PC-9 (cell line): ENCODE data around the gene USP12. TPM values are rescaled to one million over a fixed set of nuclear protein-coding genes. Genes with fewer than 3 reads are reported as not detected.

Source experiments
- BruUV-seq: library from RNA; stranded (reverse); fragments of 400-500 nt; replicated peaks from 2 replicates; lab custom pipeline; 2021; lab: Mats Ljungman, UMichigan
- CTCF ChIA-PET: fragments of 300-600 bp; sonication (Branson Sonifier 250); formaldehyde crosslinking; loops from one replicate; lab custom pipeline; 2022; ENCODE audit warnings: antibody characterized with exemption; lab: Charles Lee
- POLR2A ChIA-PET: fragments of 300-600 bp; sonication (Branson Sonifier 250); formaldehyde crosslinking; loops from one replicate; lab custom pipeline; 2022; ENCODE audit warnings: antibody characterized with exemption; ENCODE audit not compliant: unreplicated experiment; lab: Charles Lee
- DNase-seq, 2 experiments: peaks; one replicate each; pipeline versions ENCODE4 v3.0.0 to v3.0.0-alpha.2; 2015 to 2022; ENCODE audit warnings: mixed read lengths in 1 of 2
- H2AFZ ChIP-seq: fragments of 200-600 bp; sonication (generic); 2 replicates; pipeline ENCODE4 v1.8.1; 2017; ENCODE audit warnings: antibody characterized with exemption
- H3F3A ChIP-seq: fragments of 200-600 bp; sonication (generic); 2 replicates; pipeline ENCODE4 v1.8.1; 2017; ENCODE audit warnings: antibody characterized with exemption, mild to moderate bottlenecking, low read depth; ENCODE audit not compliant: insufficient read depth
- H3K27ac ChIP-seq: fragments of 200-600 bp; sonication (generic); 2 replicates; pipeline ENCODE4 v1.6.1; 2016; ENCODE audit warnings: mixed run types
- H3K27me3 ChIP-seq: fragments of 200-600 bp; sonication (generic); 2 replicates; pipeline ENCODE4 v1.6.1; 2016; ENCODE audit warnings: low read depth, mixed run types; ENCODE audit not compliant: insufficient read depth
- H3K36me3 ChIP-seq: fragments of 200-600 bp; sonication (generic); 2 replicates; pipeline ENCODE4 v1.6.1; 2016; ENCODE audit warnings: low read depth, mixed run types
- H3K4me1 ChIP-seq: fragments of 200-600 bp; sonication (generic); replicated peaks from 2 replicates; pipeline ENCODE4 v1.6.1; 2016; ENCODE audit warnings: mixed run types; ENCODE audit not compliant: insufficient read depth
- H3K4me2 ChIP-seq: fragments of 200-600 bp; sonication (generic); 2 replicates; pipeline ENCODE4 v1.6.1; 2017; ENCODE audit warnings: mixed run types
- H3K4me3 ChIP-seq: fragments of 200-600 bp; sonication (generic); 2 replicates; pipeline ENCODE4 v1.6.1; 2016; ENCODE audit warnings: mixed run types
- H3K79me2 ChIP-seq: fragments of 200-600 bp; sonication (generic); 2 replicates; pipeline ENCODE4 v1.6.1; 2017; ENCODE audit warnings: low read depth, mixed run types
- H3K9me2 ChIP-seq: fragments of 200-600 bp; sonication (generic); 2 replicates; pipeline ENCODE4 v1.8.1; 2017; ENCODE audit warnings: mild to moderate bottlenecking; ENCODE audit not compliant: insufficient read depth
- H3K9me3 ChIP-seq: fragments of 200-600 bp; sonication (generic); 2 replicates; pipeline ENCODE4 v1.8.1; 2016; ENCODE audit warnings: low read depth; ENCODE audit not compliant: insufficient read depth
- H4K20me1 ChIP-seq: fragments of 200-600 bp; sonication (generic); 2 replicates; pipeline ENCODE4 v1.8.1; 2017; ENCODE audit not compliant: insufficient read depth
- CTCF ChIP-seq: fragments of 200-600 bp; sonication (generic); conservative IDR thresholded peaks from 2 replicates; pipeline ENCODE4 v1.6.1; 2017; ENCODE audit warnings: mixed run types, antibody characterized with exemption, mild to moderate bottlenecking, moderate library complexity
- EZH2 ChIP-seq: fragments of 200-600 bp; sonication (generic); IDR thresholded peaks from 2 replicates; pipeline ENCODE4 v1.8.0; 2017; ENCODE audit warnings: antibody characterized with exemption, low read depth
- intact Hi-C: fragments of 100-400 bp; cut with micrococcal nuclease; formaldehyde crosslinking; loops from one replicate; pipeline ENCODE4 v1.10.0; 2022; ENCODE audit not compliant: unreplicated experiment
- total RNA-seq: library from RNA; stranded (reverse); gene quantifications from 2 replicates; pipeline ENCODE4 v1.2.3, GENCODE V29; 2021

Gene USP12
- total RNA-seq, 1 experiment from 2014 or later: 20.8 TPM

- Histone ChIP-seq H2AFZ (no peak overlapping the region), H3K27me3 (no peaks in the 10 kb centered on the region), H3K4me3 (no peak overlapping the region), H3K79me2 (peaks cover 84% of the 10 kb centered on the region), H3K9me3 (0 out of 2 replicates have a peak, but pooled peaks cover 4% of the 10 kb centered on the region), H3K4me2 (no peak overlapping the region), H3F3A (peaks cover 13% of the 10 kb centered on the region), H3K9me2 (0 out of 2 replicates have a peak, but pooled peaks cover 3% of the 10 kb centered on the region), H4K20me1 (peaks cover 5% of the 10 kb centered on the region; the same call in 1 of the 2 replicates), H3K36me3 (peaks cover 4% of the 10 kb centered on the region), H3K4me1 (no peaks in the 10 kb centered on the region), H3K27ac (no peak overlapping the region)
- TF ChIP-seq EZH2 (no peak), CTCF (no peak)
- BruUV-seq: no TSS peak
- ChIA-PET POLR2A (no interaction called here), CTCF (no interaction called here)
- DNase-seq: no peak
- intact Hi-C loops: no loop called here
These were observed 33.9 kb downstream of the USP12 start for GRCh38 chr13:27137759-27138158.

- intact Hi-C loops: no loop called here
- POLR2A ChIA-PET: no interaction called here
- no peak overlapping the region for H3K4me3 ChIP-seq
These were observed 36.6 kb downstream of the USP12 start for GRCh38 chr13:27135023-27135422.

GRCh38 chr13:27133889-27134288 lies 37.7 kb downstream of the USP12 start:
- H3K9me3 ChIP-seq: peaks cover 10% of the 10 kb centered on the region; the same call in 1 of the 2 replicates
- H3K4me3 ChIP-seq: no peak overlapping the region
- H3K79me2 ChIP-seq: peaks cover 78% of the 10 kb centered on the region
- H3K4me2 ChIP-seq: no peak overlapping the region
- POLR2A ChIA-PET: no interaction called here
- CTCF ChIA-PET: no interaction called here
- intact Hi-C loops: no loop called here
- 0 out of 2 replicates have a peak, but pooled peaks cover 6% of the 10 kb centered on the region for H3K36me3 ChIP-seq
- no peak overlapping the region for H3K27ac ChIP-seq
- BruUV-seq: no TSS peak
- H3K4me1 ChIP-seq: peaks cover 14% of the 10 kb centered on the region; the same call in 1 of the 2 replicates
- H3F3A ChIP-seq: peaks cover 22% of the 10 kb centered on the region
- H3K9me2 ChIP-seq: 0 out of 2 replicates have a peak, but pooled peaks cover 3% of the 10 kb centered on the region
- no peak for DNase-seq
- H3K27me3 ChIP-seq: no peaks in the 10 kb centered on the region
- H4K20me1 ChIP-seq: no peaks in the 10 kb centered on the region; the same call in 1 of the 2 replicates
- H2AFZ ChIP-seq: no peak overlapping the region
- no peak for TF ChIP-seq EZH2
- no peak for TF ChIP-seq CTCF

More at GRCh38 chr13:27135023-27135422, 36.6 kb downstream of the USP12 start:
- CTCF ChIA-PET: no interaction called here
- Histone ChIP-seq H3K4me1 (peaks cover 14% of the 10 kb centered on the region; the same call in 1 of the 2 replicates), H2AFZ (no peak overlapping the region), H3K79me2 (peaks cover 76% of the 10 kb centered on the region), H3K27ac (no peak overlapping the region), H3F3A (peaks cover 23% of the 10 kb centered on the region), H3K27me3 (no peaks in the 10 kb centered on the region), H4K20me1 (peaks cover under 1% of the 10 kb centered on the region; the same call in 1 of the 2 replicates), H3K9me3 (peaks cover 8% of the 10 kb centered on the region; the same call in 1 of the 2 replicates), H3K9me2 (0 out of 2 replicates have a peak, but pooled peaks cover 3% of the 10 kb centered on the region), H3K36me3 (0 out of 2 replicates have a peak, but pooled peaks cover 6% of the 10 kb centered on the region), H3K4me2 (no peak overlapping the region)
- BruUV-seq: no TSS peak
- no peak for DNase-seq
- TF ChIP-seq EZH2: no peak
- no peak for TF ChIP-seq CTCF
